HTR-8/SVneo (cell line): Measurements from ENCODE around the gene JPT1.
"Not testable (repeated sequence)": the region's sequence is repeated elsewhere in the genome, so short reads cannot be mapped to it uniquely, and the experiment has no call there.

Source experiments
- DNase-seq: peaks from one replicate; pipeline ENCODE4 v3.0.0; 2011; ENCODE audit warnings: low spot score, mixed read lengths; ENCODE audit not compliant: insufficient read length
- FAIRE-seq: peaks from 2 replicates; lab custom pipeline; 2011; peaks lifted over from hg19 to GRCh38; lab: Jason Lieb, UNC

The JPT1 gene

DNA sequence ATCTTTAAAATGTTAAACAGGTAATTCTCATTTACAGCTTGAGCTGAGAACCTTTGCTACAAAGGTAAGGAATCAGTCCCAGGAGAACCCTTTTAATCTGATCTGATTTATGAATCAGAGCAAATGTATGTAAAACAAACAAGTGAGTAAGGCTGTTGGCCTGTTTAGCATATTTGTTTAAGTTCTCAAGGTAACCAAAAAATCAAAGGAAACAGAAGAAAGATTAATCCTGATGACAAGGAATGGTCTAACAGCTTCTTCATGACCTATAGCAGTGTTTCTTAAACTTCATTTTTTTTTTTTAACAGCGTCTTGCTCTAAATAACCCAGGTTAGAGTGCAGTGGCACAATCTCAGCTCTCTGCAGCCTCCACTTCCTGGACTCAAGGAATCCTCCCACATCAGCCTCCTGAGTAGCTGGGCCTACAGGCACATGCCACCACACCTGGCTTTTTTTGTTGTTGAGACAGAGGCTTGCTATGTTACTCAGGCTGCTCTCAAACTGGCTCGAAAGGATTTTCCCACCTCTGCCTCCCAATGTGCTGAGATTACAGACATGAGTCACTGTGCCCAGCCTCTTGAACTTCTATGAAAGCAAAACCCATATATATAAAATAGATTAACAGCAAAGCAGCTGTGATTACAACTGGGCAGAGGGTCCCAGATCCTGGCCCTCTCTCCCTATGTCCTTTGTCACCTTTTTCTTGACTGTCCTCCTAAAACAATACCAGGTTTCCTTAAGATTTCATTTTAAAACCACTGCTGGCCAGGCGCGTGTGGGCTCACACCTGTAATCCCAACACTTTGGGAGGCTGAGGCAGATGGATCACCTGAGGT lies 5.1 kb upstream of the JPT1 start:
- DNase-seq = no peak

DNA sequence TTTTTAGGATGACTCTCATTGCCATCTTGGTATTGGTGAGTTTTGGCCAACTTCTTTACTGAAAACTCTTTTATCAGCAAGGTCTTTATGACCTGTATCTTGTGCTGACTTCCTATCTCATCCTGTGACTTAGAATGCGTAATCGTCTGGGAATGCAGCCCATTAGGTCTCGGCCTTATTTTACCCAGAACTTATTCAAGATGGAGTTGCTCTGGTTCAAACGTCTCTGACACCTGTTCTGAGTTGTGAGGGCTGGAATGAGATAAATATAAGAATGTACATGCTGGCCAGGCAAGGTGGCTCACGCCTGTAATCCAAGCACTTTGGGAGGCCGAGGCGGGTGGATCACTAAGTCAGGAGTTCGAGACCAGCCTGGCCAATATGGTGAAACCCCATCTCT lies 4.2 kb upstream of the JPT1 start:
- FAIRE-seq = not testable (repeated sequence)

More for the DNA sequence above, 5.1 kb upstream of the JPT1 start:
- FAIRE-seq = no peak

GRCh38 chr17:75155191-75155601 lies 884 bp upstream of the JPT1 start:
- FAIRE-seq (peak; percentile 9), DNase-seq (no peak)

More for the DNA sequence above, 4.2 kb upstream of the JPT1 start:
- not testable (repeated sequence) for DNase-seq

- no peak for DNase-seq
- FAIRE-seq = no peak
Measured at GRCh38 chr17:75153780-75154194, 525 bp downstream of the JPT1 start.

- FAIRE-seq (peak; percentile 46), DNase-seq (peak; percentile 58)
Measured at GRCh38 chr17:75152922-75153779, 1.2 kb downstream of the JPT1 start.

- FAIRE-seq (no peak), DNase-seq (no peak)
Measured at GRCh38 chr17:75152523-75152921, 1.8 kb downstream of the JPT1 start.

- DNase-seq (no peak), FAIRE-seq (no peak)
Measured at GRCh38 chr17:75151930-75152329, 2.4 kb downstream of the JPT1 start.

DNA sequence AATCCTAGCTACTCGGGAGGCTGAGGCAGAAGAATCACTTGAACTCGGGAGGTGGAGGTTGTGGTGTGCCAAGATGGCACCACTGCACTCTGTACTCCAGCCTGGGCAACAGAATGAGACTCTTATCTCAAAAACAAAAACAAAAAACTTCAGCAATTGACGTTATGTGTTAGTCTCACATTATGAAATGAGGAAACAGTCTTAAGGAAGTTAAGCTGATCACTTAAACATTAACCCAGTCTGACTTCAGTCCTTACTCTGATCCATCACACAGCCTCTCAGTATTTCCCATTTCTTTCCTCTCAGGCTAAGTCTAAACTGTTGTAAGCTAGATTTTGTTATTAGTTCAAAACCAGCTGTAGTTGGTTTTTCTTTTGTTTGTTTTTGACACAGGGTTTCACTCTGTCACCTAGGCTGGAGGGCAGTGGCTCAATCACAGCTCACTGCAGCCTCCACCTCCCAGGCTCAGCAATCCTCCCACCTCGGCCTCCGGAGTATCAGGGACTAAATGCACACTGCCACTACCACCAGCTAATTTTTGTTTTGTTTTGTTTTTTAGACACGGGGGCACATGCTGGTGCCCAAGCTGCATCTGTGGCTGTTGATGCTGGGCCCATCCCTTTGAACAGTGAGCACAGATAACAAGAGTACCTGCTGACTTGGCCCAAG lies 6.3 kb downstream of the JPT1 start:
- DNase-seq (no peak), FAIRE-seq (no peak)

GRCh38 chr17:75146592-75146991 lies 7.7 kb downstream of the JPT1 start:
- FAIRE-seq (no peak), DNase-seq (no peak)

GRCh38 chr17:75144816-75145512 lies 9.3 kb downstream of the JPT1 start:
- DNase-seq (no peak), FAIRE-seq (no peak)

- FAIRE-seq (no peak), DNase-seq (no peak)
Measured at GRCh38 chr17:75142236-75142971, 11.9 kb downstream of the JPT1 start.

GRCh38 chr17:75138519-75138918 lies 15.8 kb downstream of the JPT1 start:
- FAIRE-seq (no peak), DNase-seq (no peak)

DNA sequence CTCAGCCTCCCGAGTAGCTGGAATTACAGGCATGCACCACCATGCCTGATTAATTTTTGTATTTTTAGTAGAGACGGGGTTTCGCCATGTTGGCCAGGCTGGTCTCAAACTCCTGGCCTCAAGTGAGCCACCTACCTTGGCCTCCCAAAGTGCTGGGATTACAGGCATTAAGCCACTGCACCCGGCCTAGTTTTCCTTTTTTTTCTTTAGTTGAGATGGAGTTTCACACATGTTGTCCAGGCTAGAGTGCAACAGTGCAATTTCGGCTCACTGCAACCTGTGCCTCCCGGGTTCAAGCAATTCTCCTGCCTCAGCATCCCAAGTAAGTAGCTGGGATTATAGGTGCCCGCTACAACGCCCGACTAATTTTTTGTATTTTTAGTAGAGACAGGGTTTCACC lies 16.6 kb downstream of the JPT1 start:
- not testable (repeated sequence) for FAIRE-seq, DNase-seq

DNA sequence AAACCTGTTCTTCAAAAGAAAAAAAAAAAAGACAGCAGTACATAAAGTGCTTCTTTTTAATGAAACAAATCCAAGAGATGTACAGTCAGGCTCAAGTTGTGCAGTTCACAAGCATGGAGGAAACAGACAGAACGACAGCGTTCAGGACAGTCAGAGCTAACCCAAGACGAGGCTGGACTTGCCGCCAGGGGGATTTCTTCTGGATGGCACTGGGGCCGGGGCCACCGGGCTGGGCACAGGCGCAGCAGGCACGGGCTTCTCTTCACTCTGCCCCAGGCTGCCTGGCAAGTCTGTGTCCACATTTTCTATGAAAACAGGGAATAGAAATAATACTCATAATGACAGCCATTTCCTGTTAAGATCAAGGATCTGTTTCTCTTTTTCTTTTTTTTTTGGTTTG lies 18.4 kb downstream of the JPT1 start:
- no peak for FAIRE-seq

DNA sequence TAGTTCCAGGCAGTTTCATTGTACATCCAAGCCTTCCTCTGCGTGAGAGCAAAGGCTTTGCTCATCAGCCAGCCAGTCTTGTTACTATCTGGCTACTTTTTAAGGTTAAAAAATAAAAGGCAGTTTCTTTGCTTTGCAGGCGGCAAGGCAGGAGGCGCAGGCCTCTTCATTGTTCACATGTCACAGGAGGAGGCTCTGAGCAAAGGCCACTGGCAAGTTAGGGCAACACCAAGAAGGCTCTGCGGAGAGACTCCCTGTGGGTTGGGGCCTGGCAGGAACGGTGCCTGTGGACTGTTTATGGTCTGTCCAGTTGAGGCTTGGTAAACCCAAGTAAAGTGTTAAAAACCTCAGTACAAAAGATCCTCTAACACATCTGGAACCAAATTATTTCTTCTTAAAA lies 18.9 kb downstream of the JPT1 start:
- DNase-seq (no peak), FAIRE-seq (no peak)

More for the DNA sequence above, 18.4 kb downstream of the JPT1 start:
- DNase-seq = no peak

DNA sequence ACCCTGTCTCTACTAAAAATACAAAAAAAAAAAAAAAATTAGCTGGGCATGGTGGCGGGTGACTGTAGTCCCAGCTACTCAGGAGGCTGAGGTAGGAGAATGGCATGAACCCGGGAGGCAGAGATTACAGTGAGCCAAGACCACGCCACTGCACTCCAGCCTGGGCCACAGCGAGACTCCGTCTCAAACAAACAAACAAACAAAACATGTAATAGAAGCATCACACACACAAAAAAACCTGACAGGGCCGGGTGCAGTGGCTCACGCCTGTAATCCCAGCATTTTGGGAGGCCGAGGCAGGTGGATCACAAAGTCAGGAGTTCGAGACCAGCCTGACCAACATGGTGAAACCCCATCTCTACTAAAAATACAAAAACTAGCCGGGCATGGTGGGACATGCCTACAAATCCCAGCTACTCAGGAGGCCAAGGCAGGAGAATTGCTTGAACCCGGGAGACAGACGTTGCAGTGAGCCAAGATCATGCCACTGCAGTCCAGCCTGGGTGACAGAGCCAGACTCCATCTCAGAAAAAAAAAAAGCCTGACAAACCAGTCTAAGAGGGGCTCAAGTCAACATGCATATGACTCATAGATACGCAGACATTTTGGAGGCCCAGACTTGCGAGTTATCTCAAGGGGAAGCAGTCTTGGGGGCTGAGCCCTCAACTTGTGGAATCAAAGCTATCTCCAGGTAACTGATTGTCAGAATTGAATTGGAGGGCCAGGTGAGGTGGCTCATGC lies 20.5 kb downstream of the JPT1 start:
- not testable (repeated sequence) for DNase-seq

GRCh38 chr17:75133001-75133400 lies 21.3 kb downstream of the JPT1 start:
- FAIRE-seq (no peak), DNase-seq (no peak)

More for the DNA sequence above, 20.5 kb downstream of the JPT1 start:
- not testable (repeated sequence) for FAIRE-seq
